Left lobe of liver (tissue), 1 donor: ENCODE data around the gene LILRB5. TPM values are rescaled to one million over a fixed set of nuclear protein-coding genes. Genes with fewer than 3 reads are reported as not detected.

Source experiments
- total RNA-seq: library from RNA; stranded (reverse); gene quantifications from one replicate; pipeline ENCODE4 v1.2.1, GENCODE V29; 2021
- donor health status: DM: no; HTN: yes; CAD: no.

Gene LILRB5
- total RNA-seq, 1 donor from 2014 or later = 8.7 TPM

Other genes with a start within 250 kb of the LILRB5 start
- not detected for gene VSTM1, start 193.4 kb downstream of the LILRB5 start, total RNA-seq
- not detected for gene TARM1, start 175.9 kb downstream of the LILRB5 start, total RNA-seq
- gene OSCAR, start 156.5 kb downstream of the LILRB5 start, total RNA-seq = 0.91 TPM
- 74.5 TPM for gene NDUFA3, start 154.4 kb downstream of the LILRB5 start, total RNA-seq
- 4.3 TPM for gene TFPT, start 141.6 kb downstream of the LILRB5 start, total RNA-seq
- gene PRPF31, start 141.5 kb downstream of the LILRB5 start, total RNA-seq = 23.2 TPM
- 19.0 TPM for gene CNOT3, start 119.5 kb downstream of the LILRB5 start, total RNA-seq
- 1.3 TPM for gene LENG1, start 97.6 kb downstream of the LILRB5 start, total RNA-seq
- gene TMC4, start 84.1 kb downstream of the LILRB5 start, total RNA-seq = 1.9 TPM
- gene MBOAT7, start 67.7 kb downstream of the LILRB5 start, total RNA-seq = 34.3 TPM
- gene TSEN34, start 66.0 kb downstream of the LILRB5 start, total RNA-seq = 17.4 TPM
- 482 TPM for gene RPS9, start 56.4 kb downstream of the LILRB5 start, total RNA-seq
- gene LILRB3, start 34.3 kb downstream of the LILRB5 start, total RNA-seq = 1.2 TPM
- 0.75 TPM for gene LILRA6, start 14.5 kb downstream of the LILRB5 start, total RNA-seq
- gene LILRB2, start 23.8 kb upstream of the LILRB5 start, total RNA-seq = 1.7 TPM
- 1.4 TPM for gene LILRA5, start 55.9 kb upstream of the LILRB5 start, total RNA-seq
- not detected for gene LILRA4, start 81.9 kb upstream of the LILRB5 start, total RNA-seq
- 3.1 TPM for gene LAIR1, start 107.7 kb upstream of the LILRB5 start, total RNA-seq
- 0.33 TPM for gene TTYH1, start 158.2 kb upstream of the LILRB5 start, total RNA-seq
- 57.8 TPM for gene LENG8, start 191.9 kb upstream of the LILRB5 start, total RNA-seq
- gene LENG9, start 206.5 kb upstream of the LILRB5 start, total RNA-seq = 2.2 TPM
- 2.4 TPM for gene CDC42EP5, start 216.0 kb upstream of the LILRB5 start, total RNA-seq
- not detected for gene LAIR2, start 245.6 kb upstream of the LILRB5 start, total RNA-seq